KBM-7 (cell line): Measurements from ENCODE around the gene CRTAC1.
"Not testable (repeated sequence)": the region's sequence is repeated elsewhere in the genome, so short reads cannot be mapped to it uniquely, and the experiment has no call there.

ENCODE experiments used
- DNase-seq: peaks from one replicate; pipeline ENCODE4 v3.0.0-alpha.2; 2015
- in situ Hi-C: fragments of 300-500 bp; cut with MboI; formaldehyde crosslinking; loops from 2 replicates; pipeline ENCODE4 v1.14.3; 2020; ENCODE audit warnings: low sequenced_read_pairs, low pct_unique_long_range_greater_than_20kb, mixed read lengths

The CRTAC1 gene

DNA sequence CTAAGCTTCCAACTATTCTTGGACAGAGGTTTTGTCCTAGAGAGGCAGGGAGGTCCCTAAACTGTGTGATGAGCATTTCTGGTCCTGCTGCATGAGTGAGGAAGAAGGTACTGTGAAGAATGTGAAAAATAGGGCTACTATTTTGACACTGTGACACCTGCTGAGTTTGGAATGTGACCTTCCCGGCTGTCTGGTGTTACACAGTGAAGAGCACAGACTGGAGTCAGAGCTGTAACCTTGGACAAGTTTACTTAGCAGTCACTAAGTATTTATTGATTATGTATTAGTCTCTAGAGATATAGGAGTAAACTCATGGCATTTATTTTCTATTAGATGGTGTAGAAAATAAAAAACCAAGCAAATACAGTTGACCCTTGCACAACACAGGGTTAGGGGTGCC, 168.5 kb downstream of the CRTAC1 start:
- in situ Hi-C loops, result no loop called here
- no peak for DNase-seq

DNA sequence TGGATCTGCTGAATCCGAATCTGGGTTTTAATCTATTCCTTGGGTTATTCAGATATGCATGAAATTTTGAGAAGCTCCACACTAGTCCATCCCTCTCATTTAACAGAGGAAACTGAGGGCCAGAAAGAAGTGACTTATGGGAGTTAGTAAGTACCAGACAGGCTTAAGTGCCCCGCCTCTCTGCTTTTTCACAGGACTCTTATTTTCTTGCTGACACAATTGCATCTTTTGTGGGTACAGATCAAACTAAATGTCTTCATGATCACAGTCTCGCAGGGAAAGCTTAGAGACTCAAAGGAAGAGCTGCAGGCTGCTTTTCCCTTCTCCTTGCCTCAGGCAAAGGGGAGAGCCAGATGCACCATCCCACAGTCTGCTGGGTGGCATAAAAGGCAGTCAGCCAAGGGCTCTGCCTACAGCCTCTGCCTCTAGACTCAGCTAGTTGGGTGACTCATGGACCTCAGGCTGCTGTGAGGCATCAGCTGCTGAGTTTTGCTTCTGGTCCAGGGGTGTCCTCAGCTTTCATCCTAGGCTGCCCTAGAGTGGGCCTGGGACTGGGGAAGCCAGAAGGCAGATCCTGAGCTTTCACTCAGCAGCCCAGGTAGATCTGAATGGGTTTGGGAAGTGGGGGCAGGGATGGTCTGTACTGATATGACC, 169.2 kb downstream of the CRTAC1 start:
- no peak for DNase-seq
- in situ Hi-C loops, result no loop called here

DNA sequence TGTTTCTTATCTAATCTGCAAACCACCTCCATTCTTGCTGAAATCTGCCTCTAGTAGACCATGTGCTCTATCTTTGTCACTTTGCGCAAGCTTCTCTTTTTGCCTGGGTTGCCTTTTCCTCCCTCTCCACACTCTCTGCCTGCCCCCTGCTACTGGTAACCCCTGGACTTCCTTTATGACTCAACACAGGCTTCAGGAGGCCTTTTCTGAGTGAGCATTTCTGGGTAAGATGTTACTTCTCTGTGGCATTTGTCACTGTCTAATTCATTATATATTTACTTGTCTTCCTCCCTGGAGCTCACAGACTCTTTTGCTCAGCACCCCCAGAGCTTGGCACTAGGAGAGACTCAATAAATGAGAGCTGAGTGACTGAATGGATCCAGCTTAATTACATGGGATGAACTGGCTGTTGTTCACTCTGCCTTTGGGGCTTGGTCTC, 172.4 kb downstream of the CRTAC1 start:
- in situ Hi-C loops, result no loop called here

DNA sequence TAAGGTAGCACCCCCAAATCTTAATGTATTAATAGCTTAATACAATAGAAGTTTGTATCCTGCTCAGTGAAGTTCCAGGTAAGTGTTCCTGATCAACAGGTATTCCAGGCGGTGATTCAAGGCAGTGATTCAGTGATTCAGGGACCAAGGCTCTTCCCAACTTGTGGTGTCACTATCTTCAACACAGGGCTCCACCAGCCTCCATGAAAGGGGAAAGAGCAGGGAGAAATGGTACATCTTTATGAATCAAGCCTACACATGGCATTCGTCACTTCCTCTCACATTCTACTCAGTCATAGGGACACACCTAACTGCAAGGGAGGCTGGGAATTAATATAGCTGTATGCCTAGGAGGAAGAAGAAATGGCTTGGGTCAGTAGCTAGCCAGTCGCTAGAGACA, 175.7 kb downstream of the CRTAC1 start:
- in situ Hi-C loops, result no loop called here

More for the DNA sequence above, 172.4 kb downstream of the CRTAC1 start:
- DNase-seq, result peak; percentile 72

DNA sequence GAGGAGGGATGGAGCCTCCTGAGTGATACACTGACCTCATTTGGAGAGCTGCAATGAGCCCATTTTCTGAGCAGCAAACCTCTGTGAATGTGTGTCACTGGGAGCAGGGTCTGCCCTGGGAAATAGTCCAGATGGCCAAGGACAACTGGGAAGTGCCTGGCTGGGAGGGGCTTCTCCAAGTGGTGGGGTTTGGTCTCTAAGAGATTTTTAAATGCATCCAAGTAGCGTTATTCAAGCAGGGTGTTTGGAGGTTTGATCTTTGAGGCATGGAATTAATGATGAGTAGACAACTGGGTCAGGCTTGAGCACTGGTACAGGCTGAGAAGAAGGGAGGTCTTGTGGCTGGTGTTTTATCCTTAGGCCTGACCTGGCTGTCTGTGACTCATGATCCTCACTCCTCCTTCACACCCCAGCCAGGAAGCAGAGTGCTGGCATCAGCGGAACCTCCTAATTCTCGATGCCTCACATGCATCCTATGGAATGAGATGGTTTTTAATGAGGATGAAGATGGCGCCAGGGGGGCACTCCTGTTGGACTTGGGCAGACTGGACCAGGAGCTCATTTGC, 177.5 kb downstream of the CRTAC1 start:
- in situ Hi-C loops, result no loop called here

More for the DNA sequence above, 175.7 kb downstream of the CRTAC1 start:
- DNase-seq, result no peak

DNA sequence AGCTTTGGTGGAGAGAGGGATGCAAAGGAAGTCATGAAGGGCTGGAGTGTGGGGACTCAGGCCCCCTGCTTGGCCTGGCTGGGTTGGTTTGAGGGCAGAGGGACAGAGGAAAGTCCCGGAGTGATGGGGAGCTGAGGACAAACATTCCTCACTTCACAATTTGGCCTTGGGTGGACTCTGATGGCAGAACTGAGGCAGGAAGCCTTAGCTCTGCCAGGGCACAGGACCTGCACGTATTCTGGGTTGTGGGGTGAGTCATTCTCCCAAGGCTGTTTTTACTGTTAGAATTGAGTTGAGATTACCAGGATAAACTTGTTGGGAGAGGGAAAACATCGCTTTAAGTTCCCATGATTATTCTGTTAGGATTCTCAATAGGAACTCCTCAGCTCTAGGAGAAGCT, 178.1 kb downstream of the CRTAC1 start:
- no peak for DNase-seq

More for the DNA sequence above, 177.5 kb downstream of the CRTAC1 start:
- no peak for DNase-seq

DNA sequence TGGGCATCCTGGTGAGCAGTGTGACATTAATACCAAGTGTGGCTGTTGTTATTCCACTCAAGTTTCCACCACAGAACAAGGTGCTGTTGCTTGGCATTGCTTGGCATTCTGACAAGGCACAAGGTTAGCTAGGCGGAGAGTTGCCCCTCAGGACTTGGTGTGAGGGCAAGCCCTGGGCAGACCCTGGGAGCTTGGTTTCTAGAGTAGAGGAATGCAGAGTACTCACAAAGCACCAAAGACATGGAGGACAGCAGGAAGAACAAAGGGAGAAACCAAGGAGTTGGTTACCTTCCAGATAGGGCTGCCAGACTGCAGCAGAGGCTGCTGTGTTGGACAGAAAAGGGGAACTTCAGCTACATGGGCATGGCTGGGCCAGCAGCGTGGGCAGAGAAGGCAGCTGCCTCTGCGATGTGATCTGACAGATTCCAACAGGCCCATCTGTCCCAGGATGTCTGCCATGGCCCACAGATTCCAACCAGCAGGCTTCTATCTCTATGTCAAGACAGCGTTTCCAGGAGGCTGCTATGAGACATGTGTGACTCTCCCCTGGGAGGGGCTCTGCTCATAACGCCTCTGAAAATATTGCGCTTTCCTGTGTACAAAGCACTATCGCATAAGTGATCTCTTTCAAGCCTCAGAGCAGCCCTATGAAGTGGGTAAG, 178.9 kb downstream of the CRTAC1 start:
- in situ Hi-C loops, result no loop called here
- DNase-seq, result peak; percentile 24

More for the DNA sequence above, 178.1 kb downstream of the CRTAC1 start:
- in situ Hi-C loops, result no loop called here

DNA sequence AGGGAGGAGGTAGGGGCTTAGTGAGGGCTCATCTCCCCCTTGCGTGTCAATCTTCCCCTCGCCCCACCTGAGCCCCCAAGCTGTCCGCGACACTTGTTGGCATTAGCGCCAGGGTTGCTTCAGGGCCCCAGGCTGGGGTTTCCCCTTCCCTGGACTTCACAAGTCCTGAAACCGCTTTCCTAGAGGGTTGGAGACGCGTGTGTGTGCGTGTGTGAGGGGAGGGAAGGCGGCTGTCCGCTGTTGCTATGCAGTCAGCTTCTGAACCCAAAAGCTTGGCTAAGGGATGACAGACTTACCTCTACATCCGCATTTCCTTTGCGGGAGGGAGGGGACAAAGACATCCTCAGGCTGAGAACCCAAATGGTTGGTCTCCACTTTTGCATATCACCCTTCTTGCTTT, 180.0 kb downstream of the CRTAC1 start:
- DNase-seq, result no peak
- in situ Hi-C loops, result no loop called here

DNA sequence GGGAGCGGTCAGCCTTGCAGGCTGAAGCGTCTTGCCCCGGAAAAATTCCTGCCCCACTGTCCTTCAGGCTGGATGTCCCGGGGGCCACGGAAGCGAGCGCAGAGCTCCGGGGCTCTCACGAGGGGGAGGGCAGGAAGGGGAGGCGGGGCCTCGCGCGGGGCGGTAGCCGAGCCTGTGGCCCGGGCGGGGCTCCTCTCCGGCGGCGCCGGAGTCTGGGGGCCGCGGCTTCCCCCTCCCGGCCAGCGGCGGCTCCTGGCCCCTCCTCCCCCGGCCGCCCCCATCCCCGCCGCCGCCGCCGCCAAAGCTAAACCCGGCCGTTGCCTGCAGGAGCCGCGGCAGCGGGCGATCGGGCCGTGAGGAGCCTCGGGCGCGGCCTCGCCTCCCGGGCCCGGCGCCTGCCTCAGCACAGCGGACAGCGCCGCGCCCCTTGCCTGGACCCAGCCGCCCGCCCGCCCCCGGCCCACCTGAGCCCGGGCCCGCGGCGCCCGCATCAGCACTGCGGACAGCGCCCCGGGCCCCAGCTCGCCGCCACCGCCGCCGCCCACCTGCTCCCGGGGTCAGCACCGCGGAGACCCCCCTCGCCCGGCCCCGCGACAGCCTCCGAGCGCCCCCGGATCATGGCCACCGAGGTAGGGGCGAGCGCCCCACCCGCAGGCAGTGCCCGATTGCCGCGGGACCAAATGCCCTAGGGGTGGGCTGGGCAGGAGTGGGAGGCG, 180.6 kb downstream of the CRTAC1 start, which contains the start of gene GOLGA7B:
GOLGA7B (plus strand) TSS at position 157 of the 716 bp plus-strand sequence; CDS start at position 618, 461 bp downstream.
- no peak for DNase-seq
- in situ Hi-C loops, result no loop called here

DNA sequence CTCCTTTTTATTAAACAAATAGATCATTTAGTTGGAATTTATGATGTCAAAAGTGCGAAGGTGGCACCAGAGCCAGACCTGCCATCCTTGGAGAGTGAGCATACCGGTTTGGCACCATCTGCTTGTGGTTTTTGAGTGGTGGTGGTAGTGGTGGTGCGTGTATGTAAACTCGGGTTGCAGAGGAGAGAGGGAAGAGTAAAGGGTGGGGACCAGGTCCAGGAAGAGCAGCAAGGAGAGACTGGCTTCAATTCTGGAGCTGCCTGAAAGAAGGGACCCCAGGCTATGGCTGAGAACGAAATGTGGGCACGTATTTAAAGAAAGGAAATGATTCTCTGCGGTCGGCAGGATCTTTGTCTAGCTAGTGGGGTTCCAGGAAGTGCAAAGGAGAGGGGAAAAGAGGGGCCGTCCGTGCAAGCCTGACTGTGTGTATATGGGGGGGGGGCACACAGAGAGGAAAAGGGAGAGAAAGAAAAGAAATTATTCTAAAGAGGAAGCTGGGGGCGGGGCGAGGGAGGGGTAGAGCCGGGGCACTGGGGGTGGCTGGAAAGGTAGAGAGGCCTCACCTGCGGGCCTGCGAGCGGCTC, 181.2 kb downstream of the CRTAC1 start:
- in situ Hi-C loops, result no loop called here
- peak; percentile 23 for DNase-seq

DNA sequence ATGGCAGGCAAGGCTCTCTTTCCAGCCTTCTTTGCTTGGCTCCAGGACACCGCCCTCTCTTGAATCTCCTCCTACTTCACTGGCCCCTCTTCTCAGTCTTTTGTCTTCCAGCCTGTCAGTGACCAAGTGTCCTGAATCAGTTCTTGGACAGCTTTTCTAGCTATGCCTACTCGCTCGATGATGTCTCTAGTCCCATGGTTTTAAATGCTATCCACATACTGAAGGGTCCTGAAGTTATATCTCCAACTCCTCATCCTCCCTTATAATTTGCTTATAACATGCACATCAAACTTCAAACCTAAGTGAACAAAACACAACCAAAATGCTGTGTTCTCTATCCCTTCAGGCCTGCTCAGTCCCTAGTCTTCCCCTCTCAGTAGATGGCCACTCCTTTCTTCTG, 185.7 kb downstream of the CRTAC1 start:
- DNase-seq, result no peak

DNA sequence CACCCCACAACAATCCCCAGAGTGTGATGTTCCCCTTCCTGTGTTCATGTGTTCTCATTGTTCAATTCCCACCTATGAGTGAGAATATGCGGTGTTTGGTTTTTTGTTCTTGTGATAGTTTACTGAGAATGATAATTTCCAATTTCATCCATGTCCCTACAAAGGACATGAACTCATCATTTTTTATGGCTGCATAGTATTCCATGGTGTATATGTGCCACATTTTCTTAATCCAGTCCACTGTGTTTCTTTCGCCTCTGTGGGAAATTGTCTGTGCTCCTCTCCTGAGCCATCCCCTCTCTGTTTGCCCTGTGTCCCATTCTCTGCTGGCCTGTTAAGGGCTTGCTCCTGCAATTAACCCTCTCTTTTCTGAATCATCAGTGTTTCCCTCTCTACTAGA, 186.4 kb downstream of the CRTAC1 start:
- DNase-seq, in situ Hi-C loops: not testable (repeated sequence)

More for the DNA sequence above, 185.7 kb downstream of the CRTAC1 start:
- in situ Hi-C loops, result no loop called here

DNA sequence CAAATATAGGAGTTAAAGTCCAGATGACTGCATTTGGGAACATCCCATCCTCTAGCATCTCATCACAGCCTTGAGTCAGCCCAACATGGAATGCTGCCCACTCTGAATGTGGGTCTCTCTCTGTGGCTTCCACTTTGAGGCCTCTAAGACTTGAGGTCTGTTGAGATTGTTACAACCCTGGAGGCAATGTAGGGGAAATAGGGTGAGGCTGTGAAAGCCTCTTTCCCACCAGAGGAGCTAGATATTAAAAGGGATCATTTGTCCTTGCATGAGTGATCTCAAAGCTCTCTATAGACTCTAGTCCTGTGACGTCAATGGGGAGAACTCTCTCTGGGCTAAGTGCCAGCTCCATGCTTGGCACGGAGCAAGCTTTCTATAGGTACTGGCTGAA, 187.1 kb downstream of the CRTAC1 start:
- in situ Hi-C loops, result no loop called here
- no peak for DNase-seq

DNA sequence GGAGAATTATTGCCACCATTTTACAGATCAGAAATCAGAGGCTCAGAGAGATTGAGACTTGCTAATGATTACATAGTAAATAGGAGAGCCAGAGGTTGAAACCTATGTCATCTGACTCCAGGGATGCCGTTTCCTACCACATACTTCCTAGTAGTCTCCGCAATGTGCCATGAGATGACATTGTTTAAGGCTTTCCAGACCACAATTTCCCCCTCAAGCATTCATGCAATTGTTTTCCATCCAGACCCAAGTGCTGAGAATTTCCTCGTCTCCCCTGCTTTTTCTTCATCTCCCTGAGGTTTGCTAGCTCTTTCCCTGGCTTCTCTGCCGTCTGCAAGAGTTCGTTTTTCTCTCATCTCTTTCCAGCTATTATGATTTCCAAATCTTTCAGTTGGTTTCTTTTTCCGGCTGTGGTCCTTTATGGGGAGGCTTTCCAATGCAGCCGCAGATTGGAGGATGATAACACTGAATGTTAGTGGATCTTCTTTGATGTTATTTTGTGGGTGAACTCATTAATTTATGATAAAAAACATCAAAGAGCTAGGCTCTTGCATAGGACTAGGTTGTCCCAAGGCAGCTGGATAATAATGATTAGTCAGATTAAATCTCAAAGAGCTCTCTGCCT, 187.7 kb downstream of the CRTAC1 start:
- DNase-seq, result peak; percentile 51

DNA sequence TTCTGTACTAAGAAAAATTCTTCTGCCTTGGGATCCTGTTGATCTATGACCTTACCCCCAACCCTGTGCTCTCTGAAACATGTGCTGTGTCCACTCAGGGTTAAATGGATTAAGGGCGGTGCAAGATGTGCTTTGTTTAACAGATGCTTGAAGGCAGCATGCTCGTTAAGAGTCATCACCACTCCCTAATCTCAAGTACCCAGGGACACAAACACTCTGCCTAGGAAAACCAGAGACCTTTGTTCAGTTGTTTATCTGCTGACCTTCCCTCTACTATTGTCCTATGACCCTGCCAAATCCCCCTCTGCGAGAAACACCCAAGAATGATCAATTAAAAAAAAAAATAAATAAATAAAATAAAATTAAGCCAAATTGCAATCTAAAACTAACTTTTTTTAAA, 188.3 kb downstream of the CRTAC1 start:
- DNase-seq, in situ Hi-C loops: not testable (repeated sequence)

More for the DNA sequence above, 187.7 kb downstream of the CRTAC1 start:
- in situ Hi-C loops, result no loop called here

DNA sequence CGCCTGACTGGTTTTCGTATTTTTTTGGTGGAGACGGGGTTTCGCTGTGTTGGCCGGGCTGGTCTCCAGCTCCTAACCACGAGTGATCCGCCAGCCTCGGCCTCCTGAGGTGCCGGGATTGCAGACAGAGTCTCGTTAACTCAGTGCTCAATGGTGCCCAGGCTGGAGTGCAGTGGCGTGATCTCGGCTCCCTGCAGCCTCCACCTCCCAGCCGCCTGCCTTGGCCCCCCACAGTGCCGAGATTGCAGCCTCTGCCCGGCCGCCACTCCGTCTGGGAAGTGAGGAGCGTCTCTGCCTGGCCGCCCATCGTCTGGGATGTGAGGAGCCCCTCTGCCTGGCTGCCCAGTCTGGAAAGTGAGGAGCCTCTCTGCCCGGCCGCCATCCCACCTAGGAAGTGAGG, 189.3 kb downstream of the CRTAC1 start:
- DNase-seq, in situ Hi-C loops: not testable (repeated sequence)

DNA sequence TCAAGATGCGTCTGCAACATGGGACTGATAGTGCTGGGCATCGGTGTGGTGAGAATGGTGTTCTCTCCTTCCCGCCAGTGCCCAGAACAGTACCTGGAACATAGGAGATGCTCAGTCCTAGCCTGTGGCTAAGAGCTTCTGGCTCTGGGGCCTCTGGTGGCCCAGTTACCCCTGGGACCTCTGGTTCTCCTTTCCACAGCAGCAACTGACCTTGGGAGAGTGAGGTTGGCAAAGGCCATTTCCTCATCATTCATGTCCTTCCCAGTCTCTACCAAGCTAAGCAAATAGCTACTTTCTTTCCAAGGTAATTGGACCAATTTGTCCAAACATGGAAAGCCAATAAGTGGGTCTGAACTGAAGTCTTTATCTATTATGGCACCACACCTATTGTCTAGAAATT, 192.3 kb downstream of the CRTAC1 start:
- no peak for DNase-seq
- in situ Hi-C loops, result no loop called here

DNA sequence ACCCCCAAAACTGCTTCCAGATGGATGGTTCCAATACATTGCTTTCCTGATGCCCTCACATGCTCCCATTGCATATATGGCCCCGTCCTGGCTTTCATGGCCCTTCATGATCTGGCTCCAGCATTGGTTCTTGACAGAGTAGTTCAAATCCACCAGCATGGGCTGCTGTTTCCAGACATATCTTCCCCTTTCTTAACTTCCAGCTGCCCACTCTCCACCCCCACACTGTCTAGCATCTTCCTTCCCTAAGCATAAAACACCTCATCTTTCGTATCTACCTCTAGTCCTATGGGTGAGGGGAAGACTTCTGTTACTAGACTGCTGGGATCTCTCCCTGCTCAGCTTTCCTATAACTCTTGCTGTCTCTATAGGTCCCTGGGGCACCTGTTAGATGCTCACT, 194.0 kb downstream of the CRTAC1 start:
- DNase-seq, result no peak
- in situ Hi-C loops, result no loop called here

DNA sequence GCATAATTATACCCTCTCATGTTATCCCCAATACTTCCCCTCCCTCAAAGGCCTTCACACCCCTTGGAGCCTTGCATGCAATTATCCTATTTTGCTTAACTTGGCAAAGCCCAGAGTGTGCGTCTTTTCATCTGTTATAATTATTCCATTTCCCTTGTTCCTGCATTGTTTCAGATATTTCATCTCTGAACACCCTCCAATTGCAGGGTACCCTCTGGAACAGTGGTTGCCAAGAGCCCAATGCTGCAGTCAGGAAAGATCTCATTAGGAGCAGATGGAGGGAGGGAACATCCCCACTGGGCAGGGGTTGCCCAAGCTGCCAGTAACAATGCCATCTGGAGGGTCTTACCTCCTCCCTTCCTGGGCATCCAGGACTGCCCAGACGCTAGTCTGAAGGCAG, 199.2 kb downstream of the CRTAC1 start:
- no peak for DNase-seq
- in situ Hi-C loops, result no loop called here
